H9 (cell line): ENCODE measurements around the gene DMD. TPM values are rescaled to one million over a fixed set of nuclear protein-coding genes. Genes with fewer than 3 reads are reported as not detected.

Experiments
- DNase-seq: peaks from one replicate; pipeline ENCODE4 v3.0.0-alpha.2; 2017
- H2AFZ ChIP-seq: one replicate; pipeline ENCODE4 v1.6.1; 2013; ENCODE audit warnings: mild to moderate bottlenecking, low read length, control low read depth, moderate library complexity
- H2AK5ac ChIP-seq: 2 replicates; pipeline ENCODE4 v1.6.1; 2013; ENCODE audit warnings: low read length, control low read depth, mixed read lengths; ENCODE audit not compliant: insufficient read length
- H2BK120ac ChIP-seq: one replicate; pipeline ENCODE4 v1.6.1; 2013; ENCODE audit warnings: low read depth, mild to moderate bottlenecking, low read length, control low read depth, inconsistent platforms; ENCODE audit not compliant: poor library complexity, severe bottlenecking
- H2BK12ac ChIP-seq: 2 replicates; pipeline ENCODE4 v1.6.1; 2013; ENCODE audit warnings: low read length, control low read depth, mixed read lengths, low read depth; ENCODE audit not compliant: insufficient read length
- H2BK15ac ChIP-seq: 2 replicates; pipeline ENCODE4 v1.6.1; 2013; ENCODE audit warnings: low read depth, low read length, control low read depth
- H2BK20ac ChIP-seq: one replicate; pipeline ENCODE4 v1.6.1; 2013; ENCODE audit warnings: low read depth, mild to moderate bottlenecking, low read length, control low read depth, inconsistent platforms; ENCODE audit not compliant: poor library complexity, severe bottlenecking
- H2BK5ac ChIP-seq: 2 replicates; pipeline ENCODE4 v1.6.1; 2013; ENCODE audit warnings: low read length, control low read depth, mixed read lengths; ENCODE audit not compliant: insufficient read length
- H3K14ac ChIP-seq: 2 replicates; pipeline ENCODE4 v1.6.1; 2013; ENCODE audit warnings: low read length, control low read depth; ENCODE audit not compliant: insufficient read depth
- H3K18ac ChIP-seq: 2 replicates; pipeline ENCODE4 v1.6.1; 2013; ENCODE audit warnings: low read depth, mild to moderate bottlenecking, mixed read lengths, low read length, control low read depth; ENCODE audit not compliant: insufficient read length
- H3K23ac ChIP-seq: 2 replicates; pipeline ENCODE4 v1.6.1; 2013; ENCODE audit warnings: low read length, control low read depth, mixed read lengths, low read depth; ENCODE audit not compliant: insufficient read length
- H3K23me2 ChIP-seq: 2 replicates; pipeline ENCODE4 v1.6.1; 2013; ENCODE audit warnings: low read depth, mild to moderate bottlenecking, mixed read lengths, low read length, control low read depth; ENCODE audit not compliant: insufficient read length, poor library complexity, severe bottlenecking
- H3K27ac ChIP-seq: 2 replicates; pipeline ENCODE4 v1.5.1; 2013; ENCODE audit warnings: low read length, control low read depth, mixed read lengths, low read depth; ENCODE audit not compliant: insufficient read length
- H3K27me3 ChIP-seq: 2 replicates; pipeline ENCODE4 v1.6.1; 2013; ENCODE audit warnings: low read length, control low read depth, inconsistent platforms; ENCODE audit not compliant: insufficient read depth
- H3K4ac ChIP-seq: 2 replicates; pipeline ENCODE4 v1.6.1; 2013; ENCODE audit warnings: low read depth, mild to moderate bottlenecking, control low read depth, inconsistent platforms, low read length, moderate library complexity
- H3K4me1 ChIP-seq: 2 replicates; pipeline ENCODE4 v1.6.1; 2013; ENCODE audit warnings: low read length, control low read depth, inconsistent platforms; ENCODE audit not compliant: insufficient read depth
- H3K4me2 ChIP-seq: 2 replicates; pipeline ENCODE4 v1.6.1; 2013; ENCODE audit warnings: low read length, control low read depth, mixed read lengths; ENCODE audit not compliant: insufficient read length, insufficient read depth
- H3K56ac ChIP-seq: 2 replicates; pipeline ENCODE4 v1.6.1; 2013; ENCODE audit warnings: low read depth, mild to moderate bottlenecking, mixed read lengths, low read length, control low read depth; ENCODE audit not compliant: insufficient read length
- H3K79me1 ChIP-seq: 2 replicates; pipeline ENCODE4 v1.6.1; 2013; ENCODE audit warnings: low read depth, mild to moderate bottlenecking, moderate library complexity, low read length, control low read depth, inconsistent platforms; ENCODE audit not compliant: insufficient read depth, poor library complexity, severe bottlenecking
- H3K79me2 ChIP-seq: 2 replicates; pipeline ENCODE4 v1.6.1; 2013; ENCODE audit warnings: low read length, control low read depth, inconsistent platforms; ENCODE audit not compliant: insufficient read depth
- H3K9ac ChIP-seq: 2 replicates; pipeline ENCODE4 v1.6.1; 2013; ENCODE audit warnings: low read length, control low read depth, mixed read lengths; ENCODE audit not compliant: insufficient read length; ENCODE audit errors: extremely low read depth
- H3K9me3 ChIP-seq: one replicate; pipeline ENCODE4 v1.6.1; 2013; ENCODE audit warnings: low read depth, low read length, inconsistent platforms; ENCODE audit not compliant: control insufficient read depth
- H3T11ph ChIP-seq: one replicate; pipeline ENCODE4 v1.6.1; 2013; ENCODE audit warnings: mild to moderate bottlenecking, low read length, control low read depth, inconsistent platforms
- H4K20me1 ChIP-seq: one replicate; pipeline ENCODE4 v1.6.1; 2013; ENCODE audit not compliant: control insufficient read depth, insufficient read length, insufficient read depth
- H4K5ac ChIP-seq: 2 replicates; pipeline ENCODE4 v1.6.1; 2013; ENCODE audit warnings: low read depth, mild to moderate bottlenecking, mixed read lengths, low read length, control low read depth; ENCODE audit not compliant: insufficient read length
- H4K8ac ChIP-seq: replicated peaks from 2 replicates; pipeline ENCODE4 v1.6.1; 2013; ENCODE audit warnings: low read length, control low read depth, mixed read lengths, low read depth; ENCODE audit not compliant: insufficient read length
- H4K91ac ChIP-seq: 2 replicates; pipeline ENCODE4 v1.6.1; 2013; ENCODE audit warnings: low read depth, mild to moderate bottlenecking, moderate library complexity, mixed read lengths, low read length, control low read depth; ENCODE audit not compliant: insufficient read length
- H3K27ac Mint-ChIP-seq, 3 experiments: 2 replicates in 2 of 3; 3 replicates in 1 of 3; pipeline ENCODE4 v1.8.0; 2020 to 2021; ENCODE audit warnings: mixed read lengths in 3 of 3, mild to moderate bottlenecking in 1 of 3, moderate library complexity in 1 of 3
- H3K27me3 Mint-ChIP-seq: 2 replicates; pipeline ENCODE4 v1.8.0; 2021; ENCODE audit warnings: low read depth, mild to moderate bottlenecking, moderate library complexity, mixed read lengths
- H3K36me3 Mint-ChIP-seq, 3 experiments: 2 replicates in 2 of 3; 3 replicates in 1 of 3; pipeline ENCODE4 v1.8.0; 2020 to 2021; ENCODE audit warnings: low read depth in 3 of 3, mixed read lengths in 3 of 3; ENCODE audit not compliant: insufficient read depth in 1 of 3
- H3K4me1 Mint-ChIP-seq, 2 experiments: 2 replicates each; pipeline ENCODE4 v1.8.0; 2020; ENCODE audit warnings: mixed read lengths in 2 of 2
- H3K4me3 Mint-ChIP-seq, 2 experiments: 2 replicates in 1 of 2; 3 replicates in 1 of 2; pipeline ENCODE4 v1.8.0; 2020 to 2021; ENCODE audit warnings: mild to moderate bottlenecking in 2 of 2, mixed read lengths in 2 of 2, moderate library complexity in 1 of 2
- H3K9me3 Mint-ChIP-seq, 2 experiments: 2 replicates in 1 of 2; 3 replicates in 1 of 2; pipeline ENCODE4 v1.8.0; 2020; ENCODE audit warnings: mild to moderate bottlenecking in 2 of 2, mixed read lengths in 2 of 2, moderate library complexity in 1 of 2
- WGBS: extraction: QIAGEN DNeasy Blood & Tissue Kit; methylation state at CpG from one replicate; pipeline ENCODE4 v1.1.7; 2013; ENCODE audit warnings: missing lambda C conversion rate, low lambda C conversion rate, mixed read lengths; ENCODE audit not compliant: insufficient read length; ENCODE audit errors: extremely low coverage; 5-methylcytosine and 5-hydroxymethylcytosine counted together
- total RNA-seq: library from RNA; stranded (reverse); gene quantifications from 2 replicates; pipeline ENCODE4 v1.2.1, GENCODE V29; 2021
- TF ChIP-seq, protein P1 (sequence below): fragments of 200-600 bp; sonication (generic); conservative IDR thresholded peaks from 3 replicates; pipeline ENCODE4 v1.8.0; 2021; ENCODE audit warnings: antibody characterized with exemption, mild to moderate bottlenecking

The DMD gene
- total RNA-seq, 1 experiment from 2014 or later, result 3.8 TPM

DNA sequence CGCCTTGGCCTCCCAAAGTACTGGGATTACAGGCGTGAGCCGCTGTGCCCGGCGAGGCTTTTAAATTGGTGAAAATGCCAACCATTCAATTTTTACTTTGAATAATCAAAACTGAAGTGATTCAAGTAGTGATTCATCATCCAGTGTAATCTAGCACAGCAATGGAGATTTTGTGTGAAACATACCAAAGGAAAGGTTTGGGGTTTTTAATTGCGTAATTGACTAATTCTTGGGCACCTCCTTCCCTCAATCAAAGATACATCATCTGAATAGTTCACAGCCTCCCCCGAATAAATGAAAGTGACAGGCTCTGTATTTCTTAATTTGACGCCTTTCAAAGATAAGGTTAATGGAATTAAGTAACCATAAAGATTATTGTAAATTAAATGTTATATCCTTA lies 69.0 kb downstream of the DMD start:
- H2AK5ac ChIP-seq, result no peak overlapping the region
- H3K56ac ChIP-seq, result no peak overlapping the region
- H3K23me2 ChIP-seq, result no peaks in the 10 kb centered on the region
- H4K8ac ChIP-seq, result no peak overlapping the region
- no peak overlapping the region for H2BK20ac ChIP-seq
- H3K36me3 Mint-ChIP-seq, result no peaks in the 10 kb centered on the region
- H3K14ac ChIP-seq, result no peak overlapping the region
- H3K79me2 ChIP-seq, result no peaks in the 10 kb centered on the region
- peaks cover 0 to 2% of the 10 kb centered on the region in 2 experiments; a peak in 3 of 5 replicates for H3K9me3 Mint-ChIP-seq
- no peak overlapping the region for H4K91ac ChIP-seq
- H3K27me3 Mint-ChIP-seq, result no peaks in the 10 kb centered on the region
- no peaks in the 10 kb centered on the region for H4K20me1 ChIP-seq
- no peak overlapping the region for H3K27ac Mint-ChIP-seq
- H3K79me1 ChIP-seq, result no peaks in the 10 kb centered on the region
- no peak overlapping the region for H2AFZ ChIP-seq
- no peak overlapping the region for H3T11ph ChIP-seq
- no peak overlapping the region for H2BK12ac ChIP-seq
- H2BK15ac ChIP-seq, result no peak overlapping the region
- WGBS, result no CpG with 5 or more reads among the region's 8 CpGs
- H3K9ac ChIP-seq, result no peak overlapping the region
- no peak overlapping the region for H4K5ac ChIP-seq
- no peak overlapping the region for H3K4me3 Mint-ChIP-seq
- TF ChIP-seq, protein P1, sequence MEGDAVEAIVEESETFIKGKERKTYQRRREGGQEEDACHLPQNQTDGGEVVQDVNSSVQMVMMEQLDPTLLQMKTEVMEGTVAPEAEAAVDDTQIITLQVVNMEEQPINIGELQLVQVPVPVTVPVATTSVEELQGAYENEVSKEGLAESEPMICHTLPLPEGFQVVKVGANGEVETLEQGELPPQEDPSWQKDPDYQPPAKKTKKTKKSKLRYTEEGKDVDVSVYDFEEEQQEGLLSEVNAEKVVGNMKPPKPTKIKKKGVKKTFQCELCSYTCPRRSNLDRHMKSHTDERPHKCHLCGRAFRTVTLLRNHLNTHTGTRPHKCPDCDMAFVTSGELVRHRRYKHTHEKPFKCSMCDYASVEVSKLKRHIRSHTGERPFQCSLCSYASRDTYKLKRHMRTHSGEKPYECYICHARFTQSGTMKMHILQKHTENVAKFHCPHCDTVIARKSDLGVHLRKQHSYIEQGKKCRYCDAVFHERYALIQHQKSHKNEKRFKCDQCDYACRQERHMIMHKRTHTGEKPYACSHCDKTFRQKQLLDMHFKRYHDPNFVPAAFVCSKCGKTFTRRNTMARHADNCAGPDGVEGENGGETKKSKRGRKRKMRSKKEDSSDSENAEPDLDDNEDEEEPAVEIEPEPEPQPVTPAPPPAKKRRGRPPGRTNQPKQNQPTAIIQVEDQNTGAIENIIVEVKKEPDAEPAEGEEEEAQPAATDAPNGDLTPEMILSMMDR, result no peak
- no peak overlapping the region for H3K4ac ChIP-seq
- no peak overlapping the region for H3K4me2 ChIP-seq
- no peak for DNase-seq
- no peaks in the 10 kb centered on the region for H3K27me3 ChIP-seq
- no peak overlapping the region for H2BK5ac ChIP-seq
- H3K4me1 ChIP-seq, result no peaks in the 10 kb centered on the region
- no peak overlapping the region for H3K23ac ChIP-seq
- no peak overlapping the region for H3K18ac ChIP-seq
- no peak overlapping the region for H3K27ac ChIP-seq
- no peaks in the 10 kb centered on the region for H3K4me1 Mint-ChIP-seq
- H2BK120ac ChIP-seq, result no peak overlapping the region
- H3K9me3 ChIP-seq, result no peaks in the 10 kb centered on the region
